C4-2B (cell line): ENCODE measurements around the gene STAB2.

Source experiments
- CTCF ChIP-seq: fragments of 450-650 bp; conservative IDR thresholded peaks from 2 replicates; pipeline ENCODE4 v1.5.1; 2017; ENCODE audit warnings: mild to moderate bottlenecking
- ZFX ChIP-seq: fragments of 450-650 bp; IDR thresholded peaks from 2 replicates; pipeline ENCODE4 v1.6.1; 2017

- TF ChIP-seq CTCF = no peak
- TF ChIP-seq ZFX = no peak
Observed at GRCh38 chr12:103783744-103784664, 196.9 kb downstream of the STAB2 start.
